ENCODE measurements around the gene OCRL.

- TF ChIP-seq JUND (IDR thresholded peaks at IDR 0.05) = no peak
- TF ChIP-seq, protein P1, sequence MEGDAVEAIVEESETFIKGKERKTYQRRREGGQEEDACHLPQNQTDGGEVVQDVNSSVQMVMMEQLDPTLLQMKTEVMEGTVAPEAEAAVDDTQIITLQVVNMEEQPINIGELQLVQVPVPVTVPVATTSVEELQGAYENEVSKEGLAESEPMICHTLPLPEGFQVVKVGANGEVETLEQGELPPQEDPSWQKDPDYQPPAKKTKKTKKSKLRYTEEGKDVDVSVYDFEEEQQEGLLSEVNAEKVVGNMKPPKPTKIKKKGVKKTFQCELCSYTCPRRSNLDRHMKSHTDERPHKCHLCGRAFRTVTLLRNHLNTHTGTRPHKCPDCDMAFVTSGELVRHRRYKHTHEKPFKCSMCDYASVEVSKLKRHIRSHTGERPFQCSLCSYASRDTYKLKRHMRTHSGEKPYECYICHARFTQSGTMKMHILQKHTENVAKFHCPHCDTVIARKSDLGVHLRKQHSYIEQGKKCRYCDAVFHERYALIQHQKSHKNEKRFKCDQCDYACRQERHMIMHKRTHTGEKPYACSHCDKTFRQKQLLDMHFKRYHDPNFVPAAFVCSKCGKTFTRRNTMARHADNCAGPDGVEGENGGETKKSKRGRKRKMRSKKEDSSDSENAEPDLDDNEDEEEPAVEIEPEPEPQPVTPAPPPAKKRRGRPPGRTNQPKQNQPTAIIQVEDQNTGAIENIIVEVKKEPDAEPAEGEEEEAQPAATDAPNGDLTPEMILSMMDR (IDR thresholded peaks at IDR 0.05; ENCODE audit: low read depth, low read length, missing input control) = no peak
- no peak for TF ChIP-seq EGR1 (IDR thresholded peaks at IDR 0.05; ENCODE audit: low read depth in 2 of 2)
- TF ChIP-seq TAF1 (conservative IDR thresholded peaks at IDR 0.05) = no peak
- TF ChIP-seq, protein P2, sequence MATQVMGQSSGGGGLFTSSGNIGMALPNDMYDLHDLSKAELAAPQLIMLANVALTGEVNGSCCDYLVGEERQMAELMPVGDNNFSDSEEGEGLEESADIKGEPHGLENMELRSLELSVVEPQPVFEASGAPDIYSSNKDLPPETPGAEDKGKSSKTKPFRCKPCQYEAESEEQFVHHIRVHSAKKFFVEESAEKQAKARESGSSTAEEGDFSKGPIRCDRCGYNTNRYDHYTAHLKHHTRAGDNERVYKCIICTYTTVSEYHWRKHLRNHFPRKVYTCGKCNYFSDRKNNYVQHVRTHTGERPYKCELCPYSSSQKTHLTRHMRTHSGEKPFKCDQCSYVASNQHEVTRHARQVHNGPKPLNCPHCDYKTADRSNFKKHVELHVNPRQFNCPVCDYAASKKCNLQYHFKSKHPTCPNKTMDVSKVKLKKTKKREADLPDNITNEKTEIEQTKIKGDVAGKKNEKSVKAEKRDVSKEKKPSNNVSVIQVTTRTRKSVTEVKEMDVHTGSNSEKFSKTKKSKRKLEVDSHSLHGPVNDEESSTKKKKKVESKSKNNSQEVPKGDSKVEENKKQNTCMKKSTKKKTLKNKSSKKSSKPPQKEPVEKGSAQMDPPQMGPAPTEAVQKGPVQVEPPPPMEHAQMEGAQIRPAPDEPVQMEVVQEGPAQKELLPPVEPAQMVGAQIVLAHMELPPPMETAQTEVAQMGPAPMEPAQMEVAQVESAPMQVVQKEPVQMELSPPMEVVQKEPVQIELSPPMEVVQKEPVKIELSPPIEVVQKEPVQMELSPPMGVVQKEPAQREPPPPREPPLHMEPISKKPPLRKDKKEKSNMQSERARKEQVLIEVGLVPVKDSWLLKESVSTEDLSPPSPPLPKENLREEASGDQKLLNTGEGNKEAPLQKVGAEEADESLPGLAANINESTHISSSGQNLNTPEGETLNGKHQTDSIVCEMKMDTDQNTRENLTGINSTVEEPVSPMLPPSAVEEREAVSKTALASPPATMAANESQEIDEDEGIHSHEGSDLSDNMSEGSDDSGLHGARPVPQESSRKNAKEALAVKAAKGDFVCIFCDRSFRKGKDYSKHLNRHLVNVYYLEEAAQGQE (IDR thresholded peaks at IDR 0.05) = no peak
- no peak for TF ChIP-seq SP1 (IDR thresholded peaks at IDR 0.05)
- no peak for TF ChIP-seq GABPA (IDR thresholded peaks at IDR 0.05 in 1 of 2, conservative IDR thresholded peaks at IDR 0.05 in 1 of 2)
- TF ChIP-seq HNF4G (IDR thresholded peaks at IDR 0.05) = no peak
- TF ChIP-seq, protein P3, sequence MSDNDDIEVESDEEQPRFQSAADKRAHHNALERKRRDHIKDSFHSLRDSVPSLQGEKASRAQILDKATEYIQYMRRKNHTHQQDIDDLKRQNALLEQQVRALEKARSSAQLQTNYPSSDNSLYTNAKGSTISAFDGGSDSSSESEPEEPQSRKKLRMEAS (IDR thresholded peaks at IDR 0.05) = no peak
- no peak for TF ChIP-seq RAD21 (IDR thresholded peaks at IDR 0.05)
- TF ChIP-seq YY1 (IDR thresholded peaks at IDR 0.05) = no peak
- TF ChIP-seq HNF4A (conservative IDR thresholded peaks at IDR 0.05) = no peak
These were observed 69.3 kb downstream of the OCRL start for GRCh38 chrX:129609395-129609794.
